ENCODE results near the gene DIP2C.

Gene DIP2C

DNA sequence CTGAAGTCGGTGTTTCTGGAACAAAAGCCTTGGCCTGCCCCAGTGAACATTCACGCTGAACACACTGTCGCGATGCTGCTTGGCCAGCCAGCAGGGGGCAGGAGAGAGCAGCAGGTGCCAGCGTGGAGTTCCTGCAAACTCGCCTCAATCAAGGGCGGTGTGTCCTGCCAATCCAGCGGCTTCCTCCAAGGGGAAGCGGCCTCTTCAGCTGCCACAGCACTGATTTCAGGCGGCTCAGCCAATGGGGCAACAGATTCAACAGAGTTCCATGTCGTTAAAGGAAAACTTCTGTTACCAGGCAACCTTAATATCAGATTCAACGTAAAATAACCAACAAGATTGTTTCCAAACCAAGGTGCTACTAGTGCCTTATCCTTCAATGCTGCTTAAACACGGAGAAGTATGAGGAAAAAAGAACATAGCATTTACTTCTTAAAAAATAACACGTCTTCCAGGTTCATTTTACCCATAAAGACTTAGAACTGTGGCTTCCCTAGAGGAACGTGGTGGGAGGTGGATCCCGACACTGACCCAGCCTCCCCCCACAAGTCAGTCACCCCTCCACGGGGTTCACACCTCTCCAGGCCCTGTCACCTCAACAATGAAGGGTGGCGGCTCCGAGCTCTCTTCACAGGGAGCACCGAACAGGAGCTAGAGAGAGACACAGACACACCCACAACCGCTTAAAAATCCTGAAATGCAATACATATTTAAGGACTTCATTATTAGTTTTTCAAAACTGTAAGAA, 178.2 kb downstream of the DIP2C start:
- DNase-seq, result peak; percentile 85 to 94 (median 90)

DNA sequence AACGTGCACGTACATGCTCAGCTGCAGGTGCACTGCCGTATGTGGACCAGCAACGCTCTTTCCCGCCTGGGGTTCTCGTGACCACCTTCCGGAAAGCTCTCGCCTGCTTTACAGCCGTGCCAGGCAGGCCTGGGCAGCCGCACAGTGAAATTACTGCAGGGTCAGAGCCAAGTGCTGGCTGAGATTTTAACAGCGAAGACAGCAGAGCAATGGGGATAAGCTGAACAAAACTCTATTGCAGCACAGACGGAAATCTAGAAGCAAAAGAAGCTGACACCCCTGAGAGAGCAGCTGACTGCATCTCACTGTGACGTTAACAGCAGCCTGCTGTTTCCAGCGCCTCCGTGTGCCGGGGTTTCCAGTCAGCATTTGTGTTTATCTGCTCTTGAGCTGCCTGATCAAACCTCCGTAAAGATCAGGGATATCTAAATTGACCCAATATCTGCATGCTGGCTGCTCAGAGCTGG, 179.0 kb downstream of the DIP2C start:
- no peak for DNase-seq

DNA sequence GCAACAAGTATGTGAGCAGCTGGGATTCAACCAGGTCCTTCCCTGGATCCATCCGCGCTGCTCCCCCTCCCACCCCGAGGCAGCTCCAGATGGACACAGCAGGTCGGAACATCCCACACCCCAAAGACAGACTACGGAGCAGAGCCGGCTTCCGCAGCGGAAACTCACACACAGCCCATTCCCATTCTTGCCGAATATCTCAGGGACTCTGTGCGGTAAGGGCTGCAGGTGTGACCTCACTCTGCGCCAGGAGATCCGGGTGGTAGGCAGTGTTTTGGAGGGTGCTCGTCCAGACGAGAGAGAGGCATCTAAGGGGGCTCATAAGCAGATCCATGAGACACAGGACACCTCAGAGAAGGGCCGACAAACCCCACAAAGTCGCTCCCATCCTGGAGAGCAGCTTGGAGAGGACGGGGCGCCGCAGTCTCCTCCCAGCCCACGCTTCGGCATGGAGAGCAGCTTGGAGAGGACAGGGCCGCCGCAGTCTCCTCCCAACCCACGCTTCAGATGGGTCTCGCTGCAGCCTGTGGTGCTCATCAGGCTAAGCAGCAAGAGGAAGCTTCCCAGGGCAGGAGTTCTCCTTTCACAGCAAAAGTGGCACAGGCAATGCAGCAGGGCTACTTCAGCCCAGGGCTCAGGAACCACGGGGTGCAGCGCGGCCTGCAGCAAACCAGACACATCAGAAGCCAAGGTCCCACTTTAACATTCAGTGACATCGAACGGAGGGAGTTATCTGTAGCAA, 179.9 kb downstream of the DIP2C start:
- no peak for DNase-seq

DNA sequence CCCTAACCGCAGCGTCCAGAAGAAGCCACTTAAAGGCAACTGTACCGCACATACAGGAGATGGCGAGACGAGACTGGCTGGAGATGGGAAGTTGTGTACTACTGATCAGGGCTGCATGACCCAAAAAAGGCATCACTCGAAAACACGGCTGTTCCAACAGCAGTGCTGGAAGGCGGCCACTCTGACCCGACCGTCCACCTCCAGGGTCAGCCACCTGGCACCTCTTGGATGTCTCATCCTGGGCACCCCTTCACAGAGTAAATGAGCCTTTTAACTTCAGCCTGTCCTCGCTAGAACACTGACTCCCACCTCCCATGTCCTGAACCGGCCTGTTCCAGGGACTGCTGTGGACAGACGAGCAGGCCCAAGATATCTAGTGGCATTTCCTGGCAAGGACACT, 180.7 kb downstream of the DIP2C start:
- no peak for DNase-seq

DNA sequence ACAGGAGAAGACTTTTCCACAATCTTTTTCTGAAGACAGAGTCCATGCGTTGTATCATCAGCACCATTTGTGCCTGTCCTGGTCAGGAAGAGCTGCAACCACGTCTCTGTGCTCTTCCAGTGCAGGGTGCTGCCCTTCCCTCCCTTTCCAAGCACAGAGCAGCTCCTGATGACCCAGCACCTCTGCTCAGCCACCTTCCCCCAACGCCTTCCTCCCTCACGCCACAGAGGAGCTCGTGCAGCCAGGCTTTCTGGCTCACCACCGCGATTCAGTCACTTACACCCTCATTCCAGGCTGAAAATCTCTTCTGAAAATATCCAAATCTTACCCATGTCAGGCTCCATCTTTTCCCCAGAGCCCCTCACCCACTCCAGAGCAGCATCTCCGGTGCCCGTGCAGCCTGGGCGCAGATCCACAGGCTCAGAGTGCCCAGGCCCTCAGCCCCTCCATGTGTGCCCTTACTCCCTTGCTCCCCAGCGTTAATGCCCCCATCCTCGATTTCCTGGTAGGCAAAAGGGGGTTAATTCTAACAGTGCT, 181.5 kb downstream of the DIP2C start:
- DNase-seq, result no peak

DNA sequence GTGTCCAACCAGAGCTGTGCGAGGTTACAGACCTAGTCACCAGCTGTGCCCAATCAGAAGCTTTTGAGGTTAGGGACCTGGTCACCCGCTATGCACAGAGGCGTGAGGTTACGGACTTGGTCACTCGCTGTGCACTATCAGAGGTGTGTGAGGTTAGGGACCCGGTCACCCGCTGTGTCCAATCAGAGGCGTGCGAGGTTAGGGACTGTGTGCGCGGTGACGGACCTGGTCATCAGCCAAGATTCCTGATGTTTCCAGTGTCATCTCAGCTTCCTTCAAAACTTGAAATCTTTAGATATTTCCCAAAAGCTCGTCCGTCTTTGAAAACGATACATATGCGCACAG, 182.1 kb downstream of the DIP2C start:
- no peak for DNase-seq

DNA sequence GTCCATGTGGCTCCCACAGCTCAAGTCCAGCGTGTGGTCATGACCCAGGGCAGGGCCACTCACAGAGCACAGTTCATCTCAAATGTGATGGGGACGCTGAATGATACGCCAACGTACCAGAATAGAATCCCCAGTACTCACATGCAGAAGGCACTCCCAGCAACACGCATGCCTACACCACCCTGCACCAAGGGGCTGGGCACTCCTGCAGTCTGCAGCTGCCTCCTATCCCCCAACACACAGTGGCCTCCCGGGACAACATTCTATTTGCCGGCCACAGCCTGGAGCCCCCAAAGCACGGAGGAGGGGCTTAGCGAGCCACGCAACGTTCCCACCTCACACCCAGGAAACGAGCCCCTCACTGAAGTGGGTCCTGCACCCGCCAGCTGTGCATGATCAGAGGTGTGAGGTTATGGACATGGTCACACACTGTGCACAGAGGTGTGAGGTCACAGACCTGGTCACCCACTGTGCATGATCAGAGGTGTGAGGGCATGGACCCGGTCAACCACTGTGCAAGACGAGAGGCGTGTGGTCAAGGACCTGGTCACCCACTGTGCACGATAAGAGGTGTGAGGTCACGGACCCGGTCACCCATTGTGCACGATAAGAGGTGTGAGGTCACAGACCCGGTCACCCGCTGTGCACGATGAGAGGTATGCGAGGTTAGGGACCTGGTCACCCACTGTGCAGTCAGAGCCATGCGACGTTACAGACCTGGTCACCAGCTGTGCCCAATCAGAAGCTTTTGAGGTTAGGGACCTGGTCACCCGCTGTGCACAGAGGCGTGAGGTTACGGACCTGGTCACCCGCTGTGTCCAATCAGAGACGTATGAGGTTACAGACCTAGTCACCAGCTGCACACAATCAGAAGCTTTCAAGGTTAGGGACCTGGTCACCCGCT, 182.8 kb downstream of the DIP2C start:
- DNase-seq, result no peak

DNA sequence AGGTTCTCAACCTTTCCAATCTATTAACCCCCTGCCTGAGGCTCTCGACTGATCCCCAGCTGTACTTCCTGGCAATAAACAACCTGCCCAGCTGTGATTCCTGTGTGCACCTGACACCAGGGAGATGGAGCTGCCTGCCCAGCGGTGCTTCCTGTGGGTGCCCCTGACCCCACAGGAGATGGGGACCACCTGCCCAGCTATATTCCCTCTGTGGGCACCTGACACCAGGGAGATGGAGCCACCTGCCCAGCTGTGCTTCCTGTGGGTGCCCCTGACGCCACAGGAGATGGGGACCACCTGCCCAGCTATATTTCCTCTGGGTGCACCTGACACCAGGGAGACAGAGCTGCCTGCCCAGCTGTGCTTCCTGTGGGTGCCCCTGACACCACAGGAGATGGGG, 184.0 kb downstream of the DIP2C start:
- no peak for DNase-seq

DNA sequence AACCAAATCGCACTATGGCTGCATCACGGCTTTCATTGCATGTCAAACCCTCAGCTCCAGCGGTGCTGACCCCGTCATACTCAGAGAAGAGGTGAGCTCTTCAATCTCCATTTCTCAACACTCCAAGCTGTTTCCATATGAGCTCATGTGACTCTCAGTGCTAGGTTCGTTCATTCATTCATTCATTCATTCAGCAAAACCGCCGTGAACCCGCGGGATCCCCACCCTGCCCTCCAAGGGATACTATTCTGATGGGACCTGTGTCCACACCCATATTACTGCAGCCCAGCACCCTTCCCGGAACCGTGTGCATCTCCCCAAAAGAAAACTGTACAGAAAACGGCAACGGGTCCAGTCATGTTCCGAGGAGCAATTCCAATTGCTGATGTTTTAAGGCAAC, 184.7 kb downstream of the DIP2C start:
- DNase-seq, result no peak

DNA sequence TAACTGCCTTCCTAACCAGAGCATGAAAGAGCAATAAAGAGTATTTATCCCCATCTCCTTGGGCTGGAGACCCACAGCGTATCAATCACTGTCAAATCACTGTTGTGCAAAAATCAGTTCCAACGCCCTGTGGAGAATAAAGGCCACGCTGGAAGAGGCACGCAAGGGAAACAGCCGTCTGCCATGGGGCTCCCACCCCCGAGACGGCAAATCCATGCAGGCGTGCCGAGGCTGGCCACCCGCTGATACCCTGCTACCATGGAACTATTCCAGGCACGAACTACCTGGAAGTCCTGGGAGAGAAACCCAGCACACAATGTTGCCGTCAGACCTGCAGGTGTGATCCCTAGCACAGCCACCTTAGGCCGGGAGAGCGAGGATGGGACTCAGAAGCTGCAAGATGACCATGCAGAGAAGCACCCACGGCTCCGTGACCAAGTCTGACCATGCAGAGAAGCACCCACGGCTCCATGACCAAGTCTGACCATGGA, 185.3 kb downstream of the DIP2C start:
- no peak for DNase-seq

DNA sequence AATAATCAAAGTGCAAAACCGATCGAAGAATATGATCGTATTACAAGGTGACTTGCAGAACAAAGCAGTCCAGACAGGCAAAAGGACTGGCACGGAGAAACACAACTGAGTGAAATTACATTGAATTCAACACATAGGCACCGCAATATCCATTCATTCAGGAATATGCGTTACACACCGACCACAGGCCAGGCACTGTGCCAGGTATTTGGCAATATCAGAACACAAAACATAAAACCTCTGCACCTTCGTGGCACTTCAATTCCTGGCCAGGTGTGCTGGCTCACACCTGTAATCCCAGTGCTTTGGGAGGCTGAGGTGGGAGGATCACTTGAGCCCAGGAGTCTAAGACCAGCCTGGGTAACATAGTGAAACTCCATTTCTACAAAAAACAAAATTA, 187.9 kb downstream of the DIP2C start:
- no peak for DNase-seq

DNA sequence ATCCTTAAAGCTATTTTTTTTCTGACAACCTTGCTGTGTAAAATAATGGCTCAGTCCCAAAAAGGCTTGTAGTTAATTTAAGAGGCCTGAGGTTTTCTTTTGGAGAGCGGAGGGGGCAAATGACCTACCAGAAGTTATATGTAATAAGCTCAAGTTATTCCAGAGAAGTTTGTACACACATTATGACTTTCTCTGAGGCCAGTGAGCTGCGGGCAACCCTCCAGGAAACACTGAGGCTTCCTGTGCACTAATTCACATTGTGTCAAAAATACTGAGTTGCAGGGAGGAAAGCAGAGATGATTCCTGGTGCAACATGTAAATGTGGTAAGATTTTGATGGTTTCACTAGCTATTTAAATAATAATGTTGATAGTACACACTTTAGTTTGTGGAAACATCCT, 188.6 kb downstream of the DIP2C start:
- no peak for DNase-seq

DNA sequence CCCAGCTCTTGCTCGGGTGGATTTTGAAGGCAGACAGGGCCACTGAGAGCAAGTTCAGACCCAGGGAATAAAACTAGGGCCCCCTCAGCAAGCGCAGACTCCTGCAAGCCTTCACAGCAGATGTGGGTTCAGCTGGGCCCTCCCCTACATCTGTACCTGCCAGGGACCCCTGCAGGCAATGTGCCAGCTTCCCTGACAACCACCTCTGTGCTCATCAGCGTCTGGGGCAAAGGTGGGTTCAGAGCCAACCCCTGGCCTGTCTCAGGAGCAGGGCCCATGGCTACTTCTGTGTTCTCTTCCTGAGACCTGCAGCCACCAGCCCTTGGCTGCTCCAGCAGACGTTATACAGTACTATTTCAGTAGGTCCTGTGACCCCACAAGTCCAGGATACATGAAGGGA, 189.5 kb downstream of the DIP2C start:
- no peak for DNase-seq

DNA sequence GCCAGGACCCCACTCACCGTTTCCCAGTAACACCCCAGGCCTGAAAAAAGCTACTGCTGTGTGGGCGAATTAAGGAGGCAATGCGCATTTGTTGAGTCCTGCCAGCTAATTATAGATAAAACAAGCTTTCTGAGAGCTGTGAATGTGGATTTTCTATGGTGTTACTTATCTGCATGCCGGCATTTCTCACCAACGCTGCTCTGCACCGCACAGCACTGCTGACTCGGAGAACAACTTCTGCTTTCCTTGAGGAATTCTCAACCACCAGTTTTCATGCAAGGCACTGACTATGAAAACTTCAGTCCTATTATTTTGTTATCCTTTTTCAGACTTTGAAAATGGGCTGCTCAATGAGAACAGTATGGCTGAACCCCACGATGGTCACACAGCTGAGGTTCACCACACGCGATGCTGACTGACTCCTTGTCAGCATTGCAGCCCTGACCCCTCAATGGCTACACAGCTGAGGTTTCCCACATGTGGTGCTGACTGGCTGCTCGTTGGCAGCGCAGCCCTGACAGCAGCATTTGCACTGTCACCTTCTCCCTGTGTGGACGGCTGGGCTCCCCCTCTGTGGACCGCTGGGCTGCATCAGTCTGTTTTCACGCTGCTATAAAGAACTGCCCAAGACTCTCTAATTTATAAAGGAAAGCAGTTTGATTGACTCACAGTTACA, 190.6 kb downstream of the DIP2C start:
- DNase-seq, result peak; percentile 10 to 33 (median 27)

DNA sequence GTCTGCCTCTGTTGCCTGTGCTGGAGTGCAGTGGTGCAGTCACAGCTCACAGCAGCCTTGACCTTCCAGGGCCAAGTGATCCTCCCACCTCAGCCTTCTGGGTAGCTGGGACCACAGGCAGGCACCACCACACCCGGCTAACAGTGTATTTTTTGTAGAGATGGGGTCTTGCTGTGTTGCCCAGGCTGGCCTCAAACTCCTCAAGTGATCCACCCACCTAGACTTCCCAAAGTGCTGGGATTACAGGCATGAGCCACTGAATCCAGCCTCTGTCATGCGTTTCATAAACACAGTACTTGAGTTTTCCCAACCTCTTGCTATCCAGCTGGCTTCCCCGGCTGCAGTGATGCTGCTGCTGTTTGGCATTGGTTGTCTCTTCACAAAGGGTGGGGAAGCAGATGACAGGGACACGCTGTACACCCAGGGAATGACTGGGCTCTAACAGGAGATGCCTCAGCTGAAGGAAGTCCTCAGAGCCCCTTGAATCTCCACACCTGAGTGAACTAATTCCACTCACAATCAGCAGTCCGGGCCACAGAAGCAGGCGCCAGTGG, 191.5 kb downstream of the DIP2C start:
- DNase-seq, result no peak

DNA sequence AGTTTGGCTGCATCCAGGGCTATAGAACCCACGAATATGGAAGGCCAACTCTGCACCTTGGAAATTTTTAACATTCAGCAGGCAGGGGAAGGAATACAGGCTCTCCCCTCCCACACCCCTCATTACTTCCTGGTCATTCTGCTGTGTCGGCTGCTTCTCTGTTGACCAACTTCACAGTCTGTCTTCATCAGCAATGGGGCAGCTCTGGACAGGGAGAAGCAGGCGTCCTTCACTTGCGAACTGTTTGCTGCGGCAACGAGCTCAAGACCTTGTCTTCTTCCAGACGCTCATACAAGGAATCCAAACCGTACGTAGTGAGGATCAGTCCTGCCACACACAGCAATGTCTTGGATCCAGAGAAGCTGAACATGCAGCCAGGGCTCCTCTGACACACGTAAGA, 192.2 kb downstream of the DIP2C start:
- peak; percentile 6 to 29 (median 22) for DNase-seq

DNA sequence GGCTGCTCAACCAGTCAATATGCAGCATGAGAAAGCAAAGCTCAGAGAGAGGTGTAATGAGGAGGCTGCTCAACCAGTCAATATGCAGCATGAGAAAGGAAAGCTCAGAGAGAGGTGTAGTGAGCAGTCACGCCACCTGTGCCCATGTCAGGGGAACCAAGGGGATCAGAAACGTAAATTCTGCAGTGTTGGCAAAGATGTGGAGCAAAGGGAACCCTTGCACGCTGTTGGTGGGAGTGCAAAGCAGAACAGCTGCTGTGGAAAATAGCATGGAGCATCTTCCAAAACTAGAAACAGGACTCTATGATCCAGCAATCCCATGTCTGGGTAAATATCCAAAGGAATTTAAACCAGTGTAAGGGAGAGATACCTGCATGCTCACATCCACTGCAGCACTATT, 194.9 kb downstream of the DIP2C start:
- DNase-seq, result no peak

DNA sequence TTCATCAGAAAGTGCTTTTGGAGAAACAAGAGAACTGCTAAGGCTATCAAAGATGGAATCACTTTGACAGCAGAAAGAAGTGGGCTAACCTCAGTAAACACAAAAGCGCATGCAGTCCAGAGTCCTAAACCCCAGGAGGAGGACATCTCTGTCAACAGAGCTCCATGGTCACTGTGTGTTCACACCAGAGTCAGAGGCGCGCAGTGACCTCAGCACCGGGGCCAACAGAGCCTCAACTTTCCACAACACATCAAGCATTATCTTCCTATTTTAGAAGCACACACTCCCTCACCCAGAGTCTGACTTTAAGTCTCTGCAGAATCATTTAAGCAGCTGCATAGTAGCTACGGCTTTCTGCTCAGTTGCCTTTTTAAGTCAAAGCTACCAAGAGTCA, 195.3 kb downstream of the DIP2C start:
- no peak for DNase-seq

DNA sequence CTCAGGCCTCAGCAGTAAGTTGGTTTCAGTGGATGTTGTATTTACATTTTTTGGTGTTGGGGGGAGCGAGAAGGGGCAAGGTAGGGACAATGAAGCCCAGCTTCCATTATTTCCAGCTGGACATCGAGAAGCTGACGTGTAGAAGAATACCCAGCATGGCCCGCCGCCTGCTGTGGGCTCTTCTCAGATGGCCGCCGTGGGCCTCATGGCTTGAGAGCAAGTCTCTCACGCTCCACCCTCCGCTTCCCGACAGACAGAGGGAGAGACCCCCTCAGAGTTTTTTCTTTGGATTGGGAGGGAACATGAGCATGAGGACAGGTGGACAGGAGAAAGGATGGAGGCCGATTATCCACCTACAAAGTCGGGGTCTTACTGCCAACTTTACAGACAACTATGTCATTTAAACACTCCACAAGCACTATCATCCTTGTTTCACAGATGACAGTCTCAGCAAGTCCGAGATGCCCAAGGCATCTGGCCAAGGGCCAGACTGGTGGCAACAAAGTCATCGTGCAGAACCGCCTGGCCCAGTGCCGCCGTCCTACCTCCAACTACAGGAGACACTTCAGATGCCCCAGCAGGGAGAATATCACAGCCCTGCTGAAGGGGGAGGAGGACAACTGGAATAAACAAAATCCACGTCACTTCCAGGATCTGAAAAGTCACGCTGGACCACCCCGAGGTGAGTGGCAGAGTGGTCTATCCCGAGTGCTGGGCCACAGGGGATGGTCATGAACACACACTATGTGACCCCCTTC, 195.9 kb downstream of the DIP2C start:
- no peak for DNase-seq

DNA sequence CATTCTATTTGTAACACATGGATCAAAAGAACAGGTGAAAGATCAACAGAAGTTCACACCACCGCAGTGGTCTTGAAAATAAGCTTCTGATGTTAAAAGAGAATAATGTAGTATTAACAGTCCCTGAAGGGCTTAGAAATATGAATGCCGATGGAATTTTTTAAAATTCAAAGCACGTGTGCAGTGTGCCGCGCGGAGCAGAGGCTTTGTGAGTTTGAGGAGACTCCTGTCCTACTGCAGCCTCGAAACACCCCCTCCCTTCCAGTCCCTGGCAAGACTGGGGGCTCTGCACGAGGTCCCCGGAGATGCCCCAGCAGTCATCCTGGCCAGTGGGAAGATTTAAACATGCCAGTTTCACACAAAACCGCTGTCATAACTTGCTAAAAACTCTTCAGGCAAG, 196.6 kb downstream of the DIP2C start:
- DNase-seq, result no peak

All from suppressor macrophage (primary cell).